Measurements from ENCODE around the gene RCCD1. TPM values are rescaled to one million over a fixed set of nuclear protein-coding genes. Genes with fewer than 3 reads are reported as not detected.

The RCCD1 gene
- total and polyA plus RNA-seq, 9 of the 15 experiments (the other 6 are each of a cell fraction or from before 2014, with no cell fraction given): 11.1 to 51.4 (median 24.7) TPM

DNA sequence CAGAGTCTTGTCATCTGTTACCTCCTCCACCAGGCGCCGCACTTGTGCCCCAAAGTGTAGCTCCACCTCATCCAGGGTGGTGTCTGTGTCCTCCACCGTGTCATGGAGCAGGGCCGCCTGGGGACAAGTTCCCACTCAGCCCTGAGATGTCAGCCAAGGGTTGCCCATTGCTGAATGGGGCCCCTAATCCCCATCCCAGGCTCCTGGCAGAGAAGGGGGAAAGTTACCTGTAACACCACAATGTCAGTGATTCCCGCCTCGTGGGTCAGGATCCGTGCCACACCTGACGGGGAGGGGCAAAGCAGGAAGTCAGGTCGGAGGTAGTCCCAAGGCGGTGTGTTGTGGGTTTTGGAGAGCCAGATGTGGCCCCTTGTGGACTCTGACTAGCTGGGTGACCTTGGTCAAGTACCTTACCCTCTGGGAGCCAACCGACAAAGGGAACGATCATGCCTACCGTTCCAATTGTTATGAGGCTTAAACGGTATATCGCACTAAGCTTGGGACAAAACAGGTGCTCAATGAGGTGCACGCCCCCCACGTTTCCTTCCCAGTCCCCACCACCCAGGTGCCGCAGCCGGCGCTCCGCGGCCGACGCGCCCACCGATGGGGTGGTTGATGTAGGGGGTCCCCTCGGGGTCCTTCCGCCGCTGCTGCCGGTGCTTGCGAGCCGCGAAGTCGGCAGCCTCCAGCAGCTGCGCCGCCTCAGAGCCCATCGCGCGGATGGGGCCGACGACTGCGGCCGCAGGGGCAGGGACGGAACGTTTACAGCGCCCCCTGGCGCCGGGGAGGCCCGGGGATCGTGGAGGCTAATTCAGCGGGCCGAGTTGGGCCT is 22.6 kb upstream of the RCCD1 start, which contains the start of gene HDDC3 (continued):
- peak; percentile 70 for TF ChIP-seq ESRRA (IDR thresholded peaks at IDR 0.05; ENCODE audit: borderline replicate concordance, low read depth)
- TF ChIP-seq ZBED1 (IDR thresholded peaks at IDR 0.05): peak; percentile 48; the same call in 1 of the 2 replicates
- 0 out of 2 replicates have a peak, but pooled peaks have one; percentile 17 for TF ChIP-seq ZNF589 (CRISPR knock-in tag; IDR thresholded peaks at IDR 0.05; ENCODE audit: low read depth)
- TF ChIP-seq LCOR (CRISPR knock-in tag; IDR thresholded peaks at IDR 0.05): peak; percentile 92
- TF ChIP-seq, protein P1, sequence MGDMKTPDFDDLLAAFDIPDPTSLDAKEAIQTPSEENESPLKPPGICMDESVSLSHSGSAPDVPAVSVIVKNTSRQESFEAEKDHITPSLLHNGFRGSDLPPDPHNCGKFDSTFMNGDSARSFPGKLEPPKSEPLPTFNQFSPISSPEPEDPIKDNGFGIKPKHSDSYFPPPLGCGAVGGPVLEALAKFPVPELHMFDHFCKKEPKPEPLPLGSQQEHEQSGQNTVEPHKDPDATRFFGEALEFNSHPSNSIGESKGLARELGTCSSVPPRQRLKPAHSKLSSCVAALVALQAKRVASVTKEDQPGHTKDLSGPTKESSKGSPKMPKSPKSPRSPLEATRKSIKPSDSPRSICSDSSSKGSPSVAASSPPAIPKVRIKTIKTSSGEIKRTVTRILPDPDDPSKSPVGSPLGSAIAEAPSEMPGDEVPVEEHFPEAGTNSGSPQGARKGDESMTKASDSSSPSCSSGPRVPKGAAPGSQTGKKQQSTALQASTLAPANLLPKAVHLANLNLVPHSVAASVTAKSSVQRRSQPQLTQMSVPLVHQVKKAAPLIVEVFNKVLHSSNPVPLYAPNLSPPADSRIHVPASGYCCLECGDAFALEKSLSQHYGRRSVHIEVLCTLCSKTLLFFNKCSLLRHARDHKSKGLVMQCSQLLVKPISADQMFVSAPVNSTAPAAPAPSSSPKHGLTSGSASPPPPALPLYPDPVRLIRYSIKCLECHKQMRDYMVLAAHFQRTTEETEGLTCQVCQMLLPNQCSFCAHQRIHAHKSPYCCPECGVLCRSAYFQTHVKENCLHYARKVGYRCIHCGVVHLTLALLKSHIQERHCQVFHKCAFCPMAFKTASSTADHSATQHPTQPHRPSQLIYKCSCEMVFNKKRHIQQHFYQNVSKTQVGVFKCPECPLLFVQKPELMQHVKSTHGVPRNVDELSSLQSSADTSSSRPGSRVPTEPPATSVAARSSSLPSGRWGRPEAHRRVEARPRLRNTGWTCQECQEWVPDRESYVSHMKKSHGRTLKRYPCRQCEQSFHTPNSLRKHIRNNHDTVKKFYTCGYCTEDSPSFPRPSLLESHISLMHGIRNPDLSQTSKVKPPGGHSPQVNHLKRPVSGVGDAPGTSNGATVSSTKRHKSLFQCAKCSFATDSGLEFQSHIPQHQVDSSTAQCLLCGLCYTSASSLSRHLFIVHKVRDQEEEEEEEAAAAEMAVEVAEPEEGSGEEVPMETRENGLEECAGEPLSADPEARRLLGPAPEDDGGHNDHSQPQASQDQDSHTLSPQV (IDR thresholded peaks at IDR 0.05): peak; percentile 34
- peak; percentile 55; the same call in 1 of the 2 replicates for TF ChIP-seq BCOR (IDR thresholded peaks at IDR 0.05)
- TF ChIP-seq KAT7 (CRISPR knock-in tag; IDR thresholded peaks at IDR 0.05; ENCODE audit: borderline replicate concordance): peak; percentile 89; the same call in 1 of the 2 replicates
- no peak; the same call in 1 of the 2 replicates for TF ChIP-seq CBFA2T3 (IDR thresholded peaks at IDR 0.05)
- TF ChIP-seq, protein P2, sequence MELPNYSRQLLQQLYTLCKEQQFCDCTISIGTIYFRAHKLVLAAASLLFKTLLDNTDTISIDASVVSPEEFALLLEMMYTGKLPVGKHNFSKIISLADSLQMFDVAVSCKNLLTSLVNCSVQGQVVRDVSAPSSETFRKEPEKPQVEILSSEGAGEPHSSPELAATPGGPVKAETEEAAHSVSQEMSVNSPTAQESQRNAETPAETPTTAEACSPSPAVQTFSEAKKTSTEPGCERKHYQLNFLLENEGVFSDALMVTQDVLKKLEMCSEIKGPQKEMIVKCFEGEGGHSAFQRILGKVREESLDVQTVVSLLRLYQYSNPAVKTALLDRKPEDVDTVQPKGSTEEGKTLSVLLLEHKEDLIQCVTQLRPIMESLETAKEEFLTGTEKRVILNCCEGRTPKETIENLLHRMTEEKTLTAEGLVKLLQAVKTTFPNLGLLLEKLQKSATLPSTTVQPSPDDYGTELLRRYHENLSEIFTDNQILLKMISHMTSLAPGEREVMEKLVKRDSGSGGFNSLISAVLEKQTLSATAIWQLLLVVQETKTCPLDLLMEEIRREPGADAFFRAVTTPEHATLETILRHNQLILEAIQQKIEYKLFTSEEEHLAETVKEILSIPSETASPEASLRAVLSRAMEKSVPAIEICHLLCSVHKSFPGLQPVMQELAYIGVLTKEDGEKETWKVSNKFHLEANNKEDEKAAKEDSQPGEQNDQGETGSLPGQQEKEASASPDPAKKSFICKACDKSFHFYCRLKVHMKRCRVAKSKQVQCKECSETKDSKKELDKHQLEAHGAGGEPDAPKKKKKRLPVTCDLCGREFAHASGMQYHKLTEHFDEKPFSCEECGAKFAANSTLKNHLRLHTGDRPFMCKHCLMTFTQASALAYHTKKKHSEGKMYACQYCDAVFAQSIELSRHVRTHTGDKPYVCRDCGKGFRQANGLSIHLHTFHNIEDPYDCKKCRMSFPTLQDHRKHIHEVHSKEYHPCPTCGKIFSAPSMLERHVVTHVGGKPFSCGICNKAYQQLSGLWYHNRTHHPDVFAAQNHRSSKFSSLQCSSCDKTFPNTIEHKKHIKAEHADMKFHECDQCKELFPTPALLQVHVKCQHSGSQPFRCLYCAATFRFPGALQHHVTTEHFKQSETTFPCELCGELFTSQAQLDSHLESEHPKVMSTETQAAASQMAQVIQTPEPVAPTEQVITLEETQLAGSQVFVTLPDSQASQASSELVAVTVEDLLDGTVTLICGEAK (IDR thresholded peaks at IDR 0.05): peak; percentile 44; the same call in 1 of the 2 replicates
- TF ChIP-seq, protein P2 (CRISPR knock-in tag; IDR thresholded peaks at IDR 0.05): no peak
- TF ChIP-seq FOXP1 (CRISPR knock-in tag; IDR thresholded peaks at IDR 0.05): no peak
- TF ChIP-seq MTA3 (IDR thresholded peaks at IDR 0.05; ENCODE audit: borderline replicate concordance): peak; percentile 81; the same call in 1 of the 2 replicates

All from K562 (cell line).